Prostate gland (tissue), 2 donors: Measurements from ENCODE around the gene NLGN2.
A peak's percentile ranks its signal among the peaks of the same experiment; 100 is the strongest.

ENCODE experiments used
- POLR2AphosphoS5 ChIP-seq: sonication (generic); formaldehyde crosslinking; IDR thresholded peaks from one replicate; pipeline ENCODE4 v1.6.1; 2017; ENCODE audit warnings: antibody characterized with exemption
- TF ChIP-seq, protein P1 (sequence below), 4 experiments: fragments of 200-600 bp in 2 of 4; fragments of 450-650 bp in 2 of 4; sonication (generic) in 2 of 4; IDR thresholded peaks; 1 replicate in 3 of 4; 2 replicates in 1 of 4; pipeline ENCODE4 v1.5.1; 2016 to 2019; ENCODE audit warnings: antibody characterized with exemption in 4 of 4, mild to moderate bottlenecking in 2 of 4, moderate library complexity in 2 of 4

DNA sequence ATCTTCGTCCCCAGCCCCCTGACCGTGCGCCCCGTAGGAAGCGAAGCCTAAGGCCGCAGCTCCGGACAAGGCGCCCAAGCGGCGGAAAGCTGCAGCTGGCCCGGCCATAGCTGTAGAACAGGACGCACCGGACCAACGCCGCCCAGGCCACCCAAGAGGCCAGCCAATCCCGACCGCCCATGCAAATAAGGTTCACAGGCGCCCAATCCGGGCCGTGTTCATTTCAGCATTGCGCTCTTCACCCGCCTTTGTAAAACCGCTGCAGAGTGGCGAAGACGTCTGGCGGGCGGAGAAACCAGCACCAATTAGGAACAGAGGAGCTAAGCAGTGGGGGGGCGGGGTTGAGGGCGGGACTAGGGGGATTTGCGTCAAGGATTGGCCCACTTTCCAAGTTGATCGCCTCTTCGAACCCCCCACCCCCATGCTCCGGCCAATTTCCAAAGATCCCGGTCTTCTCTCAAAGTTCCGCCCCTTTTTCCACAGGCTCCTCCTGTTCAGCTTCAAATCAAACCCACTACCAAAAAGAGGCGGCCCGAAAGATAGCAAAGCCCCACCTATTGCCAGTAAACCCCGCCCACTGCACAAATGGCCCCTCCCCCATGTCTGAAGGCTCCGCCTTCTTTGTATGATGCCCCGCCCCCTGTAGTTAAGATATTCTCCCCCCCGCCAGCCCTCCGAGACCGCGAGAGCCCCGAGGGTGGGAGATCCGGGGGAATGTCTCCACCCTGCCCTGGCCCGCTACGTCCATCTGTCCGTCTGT lies 3.5 kb upstream of the NLGN2 start, which contains the start of gene TMEM256:
- TF ChIP-seq, protein P1, sequence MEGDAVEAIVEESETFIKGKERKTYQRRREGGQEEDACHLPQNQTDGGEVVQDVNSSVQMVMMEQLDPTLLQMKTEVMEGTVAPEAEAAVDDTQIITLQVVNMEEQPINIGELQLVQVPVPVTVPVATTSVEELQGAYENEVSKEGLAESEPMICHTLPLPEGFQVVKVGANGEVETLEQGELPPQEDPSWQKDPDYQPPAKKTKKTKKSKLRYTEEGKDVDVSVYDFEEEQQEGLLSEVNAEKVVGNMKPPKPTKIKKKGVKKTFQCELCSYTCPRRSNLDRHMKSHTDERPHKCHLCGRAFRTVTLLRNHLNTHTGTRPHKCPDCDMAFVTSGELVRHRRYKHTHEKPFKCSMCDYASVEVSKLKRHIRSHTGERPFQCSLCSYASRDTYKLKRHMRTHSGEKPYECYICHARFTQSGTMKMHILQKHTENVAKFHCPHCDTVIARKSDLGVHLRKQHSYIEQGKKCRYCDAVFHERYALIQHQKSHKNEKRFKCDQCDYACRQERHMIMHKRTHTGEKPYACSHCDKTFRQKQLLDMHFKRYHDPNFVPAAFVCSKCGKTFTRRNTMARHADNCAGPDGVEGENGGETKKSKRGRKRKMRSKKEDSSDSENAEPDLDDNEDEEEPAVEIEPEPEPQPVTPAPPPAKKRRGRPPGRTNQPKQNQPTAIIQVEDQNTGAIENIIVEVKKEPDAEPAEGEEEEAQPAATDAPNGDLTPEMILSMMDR (IDR thresholded peaks at IDR 0.05), result peak in 2 of 4 experiments; percentile 31 to 45
- TF ChIP-seq POLR2AphosphoS5, result peak; percentile 98
